CD4-positive, alpha-beta T cell (primary cell): ENCODE results near the gene FAM3D. TPM values are rescaled to one million over a fixed set of nuclear protein-coding genes. Genes with fewer than 3 reads are reported as not detected.

ENCODE experiments used
- ATAC-seq: fragments of 200-7000 bp; cut with Tn5 transposase; one replicate; pipeline ENCODE4 v1.10.0; 2022; ENCODE audit warnings: mild to moderate bottlenecking; ENCODE audit not compliant: poor library complexity
- CTCF ChIA-PET: fragments of 350-600 bp; sonication (Branson Sonifier 250); formaldehyde crosslinking; loops from one replicate; lab custom pipeline; 2021; ENCODE audit warnings: antibody characterized with exemption, inconsistent platforms; lab: Charles Lee
- POLR2A ChIA-PET: fragments of 350-600 bp; sonication (Branson Sonifier 250); formaldehyde crosslinking; loops from one replicate; lab custom pipeline; 2021; ENCODE audit warnings: antibody characterized with exemption, inconsistent platforms; lab: Charles Lee
- DNase-seq, 14 experiments: peaks; one replicate each; pipeline ENCODE4 v3.0.0-alpha.2; 2013 to 2020; ENCODE audit warnings: mixed read lengths in 2 of 14
- H3K27ac ChIP-seq, 2 donors: one replicate each; pipeline versions ENCODE4 v1.5.1 to v1.7.0; 2013; ENCODE audit warnings: low read length in 2 of 2, low read depth in 1 of 2, mild to moderate bottlenecking in 1 of 2
- H3K27me3 ChIP-seq, 2 experiments: 1 replicate in 1 of 2; 2 replicates in 1 of 2; pipeline versions ENCODE4 v1.6.1 to v1.7.0; 2013; ENCODE audit warnings: low read length in 2 of 2, control low read depth in 1 of 2, mild to moderate bottlenecking in 1 of 2, moderate library complexity in 1 of 2; ENCODE audit not compliant: insufficient read depth in 2 of 2, control insufficient read depth in 1 of 2
- H3K36me3 ChIP-seq: one replicate; pipeline ENCODE4 v1.6.1; 2013; ENCODE audit warnings: low read length, control low read depth; ENCODE audit not compliant: insufficient read depth
- H3K4me1 ChIP-seq: one replicate; pipeline ENCODE4 v1.6.1; 2013; ENCODE audit warnings: low read length, control low read depth; ENCODE audit not compliant: insufficient read depth
- H3K4me3 ChIP-seq: one replicate; pipeline ENCODE4 v1.5.1; 2013; ENCODE audit warnings: mild to moderate bottlenecking, low read length, moderate library complexity
- H3K9me3 ChIP-seq, 2 experiments: 1 replicate in 1 of 2; 2 replicates in 1 of 2; pipeline versions ENCODE4 v1.6.1 to v1.7.0; 2013; ENCODE audit warnings: low read length in 2 of 2, mild to moderate bottlenecking in 2 of 2, control low read depth in 1 of 2, moderate library complexity in 1 of 2; ENCODE audit not compliant: control insufficient read depth in 1 of 2, insufficient read depth in 1 of 2
- H3K27ac Mint-ChIP-seq: one replicate; pipeline ENCODE4 v1.8.0; 2020; ENCODE audit warnings: mixed read lengths
- H3K27me3 Mint-ChIP-seq: one replicate; pipeline ENCODE4 v1.8.0; 2021; ENCODE audit warnings: mixed read lengths
- H3K36me3 Mint-ChIP-seq: one replicate; pipeline ENCODE4 v1.8.0; 2021; ENCODE audit warnings: low read depth, mixed read lengths
- H3K4me1 Mint-ChIP-seq: one replicate; pipeline ENCODE4 v1.8.0; 2021; ENCODE audit warnings: low read depth, mixed read lengths
- H3K4me3 Mint-ChIP-seq: one replicate; pipeline ENCODE4 v1.8.0; 2020; ENCODE audit warnings: mild to moderate bottlenecking, mixed read lengths
- H3K9me3 Mint-ChIP-seq: one replicate; pipeline ENCODE4 v1.8.0; 2020; ENCODE audit warnings: mixed read lengths
- CTCF ChIP-seq: fragments of 200-600 bp; IDR thresholded peaks from one replicate; pipeline ENCODE4 v1.8.0; 2022; ENCODE audit warnings: antibody characterized with exemption, mild to moderate bottlenecking
- intact Hi-C, 2 experiments: fragments of 100-400 bp; cut with DNase I in 1 of 2; cut with micrococcal nuclease in 1 of 2; formaldehyde crosslinking; loops; one replicate each; pipeline versions ENCODE4 v1.15.1 to v1.9.0; 2023 to 2025; cut with DNase I, micrococcal nuclease
- total RNA-seq, 174 experiments: library from RNA in 2 of 174; stranded (reverse) in 2 of 174; gene quantifications; one replicate each; pipeline ENCODE4 v1.2.3 and lab custom pipeline; 2021 to 2026

FAM3D gene
- total RNA-seq, 2 experiments from 2014 or later = not detected

GRCh38 chr3:58657571-58658141, 8.9 kb downstream of the FAM3D start:
- CTCF ChIA-PET = no interaction called here
- ATAC-seq = no peak
- H3K4me3 Mint-ChIP-seq = no peak overlapping the region

GRCh38 chr3:58657036-58657520, 9.5 kb downstream of the FAM3D start:
- Histone ChIP-seq H3K9me3 (peaks cover 0 to 5% of the 10 kb centered on the region in 2 experiments), H3K27ac (no peak overlapping the region), H3K4me3 (no peak overlapping the region), H3K27me3 (peaks cover 3 to 5% of the 10 kb centered on the region in 2 experiments), H3K36me3 (no peaks in the 10 kb centered on the region), H3K4me1 (no peaks in the 10 kb centered on the region)
- Mint-ChIP-seq H3K36me3 (no peaks in the 10 kb centered on the region), H3K9me3 (no peaks in the 10 kb centered on the region), H3K4me3 (no peak overlapping the region), H3K27me3 (peaks cover 14% of the 10 kb centered on the region), H3K27ac (no peak overlapping the region), H3K4me1 (no peaks in the 10 kb centered on the region)
- no peak for DNase-seq
- intact Hi-C loops = no loop called here
- no peak for TF ChIP-seq CTCF
- CTCF ChIA-PET = no interaction called here
- no peak for ATAC-seq
- POLR2A ChIA-PET = no interaction called here

More at GRCh38 chr3:58657571-58658141, 8.9 kb downstream of the FAM3D start:
- intact Hi-C loops = no loop called here
- no peak overlapping the region for H3K27ac ChIP-seq
- Mint-ChIP-seq H3K27ac (no peak overlapping the region), H3K27me3 (peaks cover 14% of the 10 kb centered on the region), H3K9me3 (no peaks in the 10 kb centered on the region), H3K4me1 (no peaks in the 10 kb centered on the region), H3K36me3 (no peaks in the 10 kb centered on the region)
- H3K27me3 ChIP-seq = peaks cover 3 to 5% of the 10 kb centered on the region in 2 experiments
- no peak for TF ChIP-seq CTCF
- POLR2A ChIA-PET = no interaction called here
- no peak overlapping the region for H3K4me3 ChIP-seq
- H3K9me3 ChIP-seq = peaks cover 0 to 5% of the 10 kb centered on the region in 2 experiments
- H3K4me1 ChIP-seq = no peaks in the 10 kb centered on the region
- no peaks in the 10 kb centered on the region for H3K36me3 ChIP-seq
- no peak for DNase-seq

- H3K27ac ChIP-seq = no peak overlapping the region
- no peaks in the 10 kb centered on the region for H3K36me3 ChIP-seq
- H3K9me3 ChIP-seq = peaks cover 0 to 5% of the 10 kb centered on the region in 2 experiments
- H3K27ac Mint-ChIP-seq = no peak overlapping the region
- H3K27me3 ChIP-seq = peaks cover 3 to 5% of the 10 kb centered on the region in 2 experiments
- no peak for ATAC-seq
- H3K4me3 Mint-ChIP-seq = no peak overlapping the region
- POLR2A ChIA-PET = no interaction called here
- CTCF ChIA-PET = no interaction called here
- no peaks in the 10 kb centered on the region for H3K9me3 Mint-ChIP-seq
- H3K4me1 Mint-ChIP-seq = no peaks in the 10 kb centered on the region
- DNase-seq = no peak
- intact Hi-C loops = no loop called here
- no peaks in the 10 kb centered on the region for H3K36me3 Mint-ChIP-seq
- no peaks in the 10 kb centered on the region for H3K4me1 ChIP-seq
- no peak for TF ChIP-seq CTCF
- H3K27me3 Mint-ChIP-seq = peaks cover 14% of the 10 kb centered on the region
- H3K4me3 ChIP-seq = no peak overlapping the region
These were observed 9.9 kb downstream of the FAM3D start for GRCh38 chr3:58656631-58657030.
